GM15510 (cell line): Measurements from ENCODE around the gene ADAM19.
A peak's percentile ranks its signal among the peaks of the same experiment; 100 is the strongest.

ENCODE experiments used
- POLR2A ChIP-seq: IDR thresholded peaks from 3 replicates; pipeline ENCODE4 v1.6.1; 2011; ENCODE audit warnings: borderline replicate concordance; ENCODE audit not compliant: insufficient read length; ENCODE audit errors: extremely low read depth

Gene ADAM19, protein sequence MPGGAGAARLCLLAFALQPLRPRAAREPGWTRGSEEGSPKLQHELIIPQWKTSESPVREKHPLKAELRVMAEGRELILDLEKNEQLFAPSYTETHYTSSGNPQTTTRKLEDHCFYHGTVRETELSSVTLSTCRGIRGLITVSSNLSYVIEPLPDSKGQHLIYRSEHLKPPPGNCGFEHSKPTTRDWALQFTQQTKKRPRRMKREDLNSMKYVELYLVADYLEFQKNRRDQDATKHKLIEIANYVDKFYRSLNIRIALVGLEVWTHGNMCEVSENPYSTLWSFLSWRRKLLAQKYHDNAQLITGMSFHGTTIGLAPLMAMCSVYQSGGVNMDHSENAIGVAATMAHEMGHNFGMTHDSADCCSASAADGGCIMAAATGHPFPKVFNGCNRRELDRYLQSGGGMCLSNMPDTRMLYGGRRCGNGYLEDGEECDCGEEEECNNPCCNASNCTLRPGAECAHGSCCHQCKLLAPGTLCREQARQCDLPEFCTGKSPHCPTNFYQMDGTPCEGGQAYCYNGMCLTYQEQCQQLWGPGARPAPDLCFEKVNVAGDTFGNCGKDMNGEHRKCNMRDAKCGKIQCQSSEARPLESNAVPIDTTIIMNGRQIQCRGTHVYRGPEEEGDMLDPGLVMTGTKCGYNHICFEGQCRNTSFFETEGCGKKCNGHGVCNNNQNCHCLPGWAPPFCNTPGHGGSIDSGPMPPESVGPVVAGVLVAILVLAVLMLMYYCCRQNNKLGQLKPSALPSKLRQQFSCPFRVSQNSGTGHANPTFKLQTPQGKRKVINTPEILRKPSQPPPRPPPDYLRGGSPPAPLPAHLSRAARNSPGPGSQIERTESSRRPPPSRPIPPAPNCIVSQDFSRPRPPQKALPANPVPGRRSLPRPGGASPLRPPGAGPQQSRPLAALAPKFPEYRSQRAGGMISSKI

DNA sequence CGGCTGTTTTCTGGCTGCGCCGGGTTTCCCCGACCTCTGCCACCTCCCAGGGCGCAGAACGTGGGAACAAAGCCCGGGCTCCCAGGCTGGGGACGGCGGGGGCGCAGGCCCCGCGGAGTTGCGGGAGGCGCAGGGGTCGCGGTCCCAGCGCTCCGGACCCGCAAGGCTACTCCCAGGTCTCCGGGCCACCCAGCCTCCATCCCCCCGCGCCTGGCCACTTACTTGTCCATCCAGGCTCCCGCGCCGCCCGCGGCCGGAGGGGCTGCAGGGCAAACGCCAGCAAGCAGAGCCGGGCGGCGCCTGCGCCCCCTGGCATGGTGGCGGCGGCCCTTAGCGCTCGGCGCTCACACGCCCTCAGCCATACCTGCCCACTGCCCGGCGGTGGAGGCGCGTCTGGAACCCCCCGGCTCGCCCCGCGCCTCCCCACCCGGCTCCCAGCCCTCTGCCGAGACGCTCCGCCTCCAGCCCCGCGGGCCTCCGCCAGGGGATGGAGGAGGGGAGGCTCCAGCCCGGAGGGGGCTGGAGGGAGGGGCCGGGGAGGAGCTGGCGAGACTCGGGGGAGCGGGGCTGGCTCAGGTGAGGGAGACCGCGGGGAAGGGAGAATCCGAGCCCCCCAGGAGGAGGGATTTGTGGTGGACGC lies at the start of gene ADAM19:
ADAM19 (minus strand) TSS at position 395 of the 640 bp plus-strand sequence; CDS start at position 316, 79 bp downstream.
- peak; percentile 67 for TF ChIP-seq POLR2A

DNA sequence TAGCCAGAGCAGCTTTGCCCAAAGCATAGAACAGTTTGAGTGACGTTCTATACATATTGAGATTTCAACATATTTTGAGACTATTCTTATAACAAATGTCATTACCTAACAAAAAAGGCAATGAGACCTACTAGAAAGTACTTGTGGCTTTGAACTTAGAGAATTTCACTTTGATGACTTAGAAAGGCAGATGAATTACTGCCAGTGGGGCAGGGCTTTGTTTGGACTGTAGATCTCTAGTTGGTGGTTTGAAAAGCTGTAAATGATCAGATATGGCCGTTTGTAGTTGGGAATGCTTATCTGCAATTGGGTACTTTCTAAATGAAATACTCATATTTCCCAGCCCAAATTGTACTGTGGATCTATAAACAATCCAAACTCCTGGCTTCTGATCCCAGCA lies 48.6 kb upstream of the ADAM19 start:
- TF ChIP-seq POLR2A, result no peak

DNA sequence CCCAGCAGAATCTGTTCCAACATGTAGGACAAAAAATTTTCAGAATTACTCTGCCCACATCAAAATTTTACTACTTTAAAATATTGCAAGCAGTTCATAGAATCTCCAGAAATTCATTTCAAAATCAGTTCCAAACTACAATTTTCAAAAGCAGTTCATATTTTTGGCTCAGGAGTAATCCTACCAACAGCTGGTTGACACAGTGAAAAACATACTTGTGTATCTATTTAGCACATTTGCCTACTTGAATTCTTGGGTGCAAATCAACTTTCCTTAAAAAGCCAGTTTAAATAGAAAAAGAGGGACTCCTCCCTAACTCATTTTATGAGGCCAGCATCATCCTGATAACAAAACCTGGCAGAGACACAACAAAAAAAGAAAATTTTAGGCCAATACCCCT lies 45.2 kb upstream of the ADAM19 start:
- no peak for TF ChIP-seq POLR2A

DNA sequence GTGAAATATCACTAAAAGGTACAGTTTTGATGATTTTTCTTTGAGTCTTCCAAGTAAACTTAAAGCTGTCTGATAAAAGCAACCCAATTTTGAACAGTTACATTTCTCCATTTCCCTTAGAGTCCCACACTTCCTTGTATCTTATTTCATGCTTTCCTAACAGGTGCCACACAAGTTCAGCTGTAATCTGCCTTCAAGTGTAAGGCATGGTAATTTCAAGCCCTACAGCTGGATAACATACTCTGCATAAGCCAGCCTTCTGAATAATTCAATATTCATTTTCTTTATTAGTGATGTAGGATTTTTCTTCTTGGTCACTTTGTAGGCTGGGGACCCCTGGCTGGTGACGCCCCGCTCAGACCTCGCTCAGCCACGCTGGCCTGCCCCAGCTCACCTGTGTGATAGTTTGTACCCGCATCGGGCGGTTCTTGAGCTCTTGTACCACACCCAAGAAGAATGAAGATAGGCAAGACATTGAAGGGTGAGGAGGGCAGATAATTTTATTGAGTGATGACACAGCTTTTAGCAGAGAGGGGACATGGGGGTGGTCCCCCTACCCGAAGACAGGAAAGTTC lies 42.7 kb upstream of the ADAM19 start:
- no peak for TF ChIP-seq POLR2A

DNA sequence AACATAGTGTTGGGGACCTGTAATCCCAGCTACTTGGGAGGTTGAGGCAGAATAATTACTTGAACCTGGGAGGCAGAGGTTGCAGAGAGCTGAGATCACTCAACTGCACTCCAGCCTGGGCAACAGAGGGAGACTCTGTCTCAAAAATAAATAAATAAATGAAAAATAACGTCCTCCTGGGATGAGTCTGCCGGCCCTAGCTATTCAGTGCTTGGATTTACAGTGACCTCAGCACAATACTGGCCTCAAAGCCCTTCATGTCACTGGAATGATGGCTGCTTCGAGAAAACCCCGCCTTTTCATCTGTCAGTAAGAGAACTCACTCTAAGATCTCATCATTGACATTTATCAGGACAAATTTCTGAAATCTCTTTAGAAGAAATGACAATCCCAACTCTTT lies 41.2 kb upstream of the ADAM19 start:
- no peak for TF ChIP-seq POLR2A

DNA sequence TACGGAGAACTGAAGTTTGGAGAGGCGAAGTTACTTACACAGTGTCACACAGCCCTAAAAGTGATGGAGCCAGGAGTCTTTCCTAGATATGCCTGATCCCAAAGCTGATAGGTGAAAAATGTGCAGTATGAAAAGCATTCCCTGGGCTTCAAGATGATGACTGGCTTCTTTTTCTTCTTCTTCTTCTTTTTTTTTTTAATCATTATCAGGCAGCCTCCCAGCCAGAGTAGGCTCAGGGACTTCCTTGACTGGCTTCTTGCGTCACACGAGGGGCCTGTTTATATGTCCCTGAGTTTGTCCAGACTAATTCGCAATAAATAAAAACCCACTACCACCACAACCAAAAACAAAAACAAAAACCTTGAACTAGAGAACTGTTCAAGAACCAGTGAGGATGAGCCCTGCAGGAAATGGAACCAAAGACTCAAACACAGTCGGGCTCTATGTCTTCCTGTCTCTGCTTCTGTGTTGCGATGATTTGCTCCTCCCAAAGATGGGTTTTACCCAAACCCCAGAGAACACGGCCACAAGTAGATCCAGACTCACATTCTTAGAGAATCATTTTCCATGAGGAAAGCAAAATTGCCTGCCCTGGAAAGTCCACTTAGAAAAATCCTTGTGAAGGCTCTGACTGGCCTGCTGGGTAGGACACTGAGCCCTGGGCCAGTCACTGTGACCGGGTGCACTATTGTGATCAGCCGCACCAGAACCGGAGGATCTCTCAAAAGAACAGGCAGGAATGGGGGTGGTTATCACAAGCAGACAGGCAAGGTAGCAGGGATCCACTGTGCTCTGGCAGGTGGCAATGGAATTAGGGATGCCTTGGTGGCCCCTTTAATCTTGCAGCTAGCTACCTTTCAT lies 38.0 kb upstream of the ADAM19 start:
- no peak for TF ChIP-seq POLR2A

DNA sequence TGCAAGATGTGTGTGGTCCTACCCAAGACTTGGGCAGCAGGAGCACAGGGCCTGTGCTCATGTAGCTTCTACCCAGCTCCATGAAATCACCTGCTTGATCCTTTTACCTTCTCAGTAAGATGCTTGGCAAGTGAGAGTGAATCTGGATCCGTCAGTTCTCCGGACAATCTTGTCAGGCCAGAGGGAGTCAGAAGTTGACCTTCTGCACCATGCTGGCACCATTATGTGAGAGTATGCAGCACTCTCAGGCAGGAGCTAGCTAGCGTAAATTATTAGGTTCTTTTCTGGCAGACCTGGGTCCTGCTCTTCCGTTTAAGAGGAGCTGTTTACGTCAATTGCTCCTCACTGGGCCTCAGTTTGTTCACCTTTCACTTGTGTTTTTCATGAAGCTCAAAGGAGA lies 37.0 kb upstream of the ADAM19 start:
- no peak for TF ChIP-seq POLR2A

DNA sequence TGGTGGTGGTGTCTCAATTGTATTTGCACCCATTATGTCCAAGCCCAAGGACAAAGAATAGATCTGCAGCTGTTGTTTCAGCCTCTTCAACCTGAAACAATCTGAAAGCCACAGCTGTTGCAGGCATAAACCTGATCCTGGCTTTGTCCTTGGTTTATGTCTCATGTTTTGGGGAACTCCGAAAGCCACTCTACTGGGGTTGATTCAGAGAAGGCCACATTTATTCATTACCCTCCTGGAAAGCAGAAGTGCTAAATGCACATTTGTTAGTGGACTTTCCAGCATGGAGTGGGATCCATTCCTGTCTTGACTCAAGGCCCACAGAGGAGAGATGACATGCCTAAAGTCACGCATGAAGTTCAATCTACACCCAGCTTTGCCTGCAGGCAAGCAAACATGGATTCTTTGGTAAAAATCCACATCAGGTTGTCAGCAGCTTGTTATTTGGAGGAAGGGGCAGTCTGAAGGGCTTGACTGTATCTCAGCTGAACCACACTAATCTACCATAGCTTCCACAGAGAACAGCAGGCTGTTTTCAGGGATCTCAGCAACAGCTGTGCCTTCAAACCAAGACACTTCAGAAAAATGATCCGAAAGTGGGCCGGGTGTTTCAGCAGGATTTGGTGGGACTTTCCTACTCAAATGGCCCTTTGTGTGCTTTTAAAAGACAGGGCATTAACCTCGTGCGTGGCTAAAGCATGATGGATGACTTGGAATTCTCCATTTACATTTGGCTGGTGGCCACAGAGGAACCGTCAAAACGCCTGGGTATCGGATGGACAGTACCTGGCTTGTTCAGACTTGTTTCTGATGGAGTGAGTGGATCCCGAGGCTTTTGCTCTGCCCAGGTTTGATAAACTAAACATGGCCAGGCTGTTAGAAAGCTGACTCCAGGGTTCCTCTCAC lies 36.2 kb upstream of the ADAM19 start:
- no peak for TF ChIP-seq POLR2A

DNA sequence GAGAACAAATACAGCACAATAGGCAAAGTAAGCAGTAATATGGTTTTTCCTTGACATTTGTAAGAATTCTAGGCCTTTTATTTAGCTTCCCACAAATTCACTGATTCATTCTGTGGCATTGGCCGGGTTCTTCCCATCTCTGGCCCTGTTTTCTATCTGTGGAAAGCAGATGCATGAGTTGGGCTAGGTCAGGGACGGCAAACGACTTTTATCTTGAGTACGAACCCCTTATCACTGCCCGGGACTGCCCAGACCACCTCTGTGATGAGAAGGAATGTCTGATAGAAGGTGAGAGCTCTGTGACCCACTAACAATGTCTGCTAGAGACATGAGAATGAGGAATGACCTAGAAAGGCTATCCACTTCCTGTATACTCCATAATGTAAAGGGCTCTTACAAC lies 35.4 kb upstream of the ADAM19 start:
- TF ChIP-seq POLR2A, result no peak

DNA sequence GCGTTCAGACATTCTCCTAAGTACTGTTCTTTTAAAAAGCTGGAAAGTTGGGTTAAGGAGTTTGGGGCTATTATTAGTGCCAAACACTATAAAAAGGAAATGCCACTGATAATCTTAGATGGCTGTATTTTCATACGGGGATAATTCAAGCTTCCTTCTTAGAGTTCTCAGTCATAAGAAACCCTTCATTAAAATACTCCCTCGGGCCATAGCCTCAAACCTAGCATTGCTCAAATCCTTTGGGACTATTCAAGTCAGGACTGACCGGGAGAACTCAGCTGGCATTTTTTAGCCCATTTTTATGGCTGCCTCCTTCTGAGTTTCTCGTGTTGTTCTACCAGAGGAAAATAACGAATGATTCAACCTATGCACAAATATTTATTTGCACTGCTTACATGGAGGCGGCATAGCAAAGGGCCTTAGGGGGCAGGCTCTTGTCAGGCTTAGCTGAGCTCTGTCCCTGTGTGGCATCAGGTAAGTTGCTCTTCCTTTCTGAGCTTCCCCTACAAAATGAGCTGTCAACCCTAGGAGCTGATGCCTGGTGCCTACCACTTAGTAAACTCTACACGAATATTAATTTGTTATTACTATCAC lies 33.5 kb upstream of the ADAM19 start:
- TF ChIP-seq POLR2A, result no peak

DNA sequence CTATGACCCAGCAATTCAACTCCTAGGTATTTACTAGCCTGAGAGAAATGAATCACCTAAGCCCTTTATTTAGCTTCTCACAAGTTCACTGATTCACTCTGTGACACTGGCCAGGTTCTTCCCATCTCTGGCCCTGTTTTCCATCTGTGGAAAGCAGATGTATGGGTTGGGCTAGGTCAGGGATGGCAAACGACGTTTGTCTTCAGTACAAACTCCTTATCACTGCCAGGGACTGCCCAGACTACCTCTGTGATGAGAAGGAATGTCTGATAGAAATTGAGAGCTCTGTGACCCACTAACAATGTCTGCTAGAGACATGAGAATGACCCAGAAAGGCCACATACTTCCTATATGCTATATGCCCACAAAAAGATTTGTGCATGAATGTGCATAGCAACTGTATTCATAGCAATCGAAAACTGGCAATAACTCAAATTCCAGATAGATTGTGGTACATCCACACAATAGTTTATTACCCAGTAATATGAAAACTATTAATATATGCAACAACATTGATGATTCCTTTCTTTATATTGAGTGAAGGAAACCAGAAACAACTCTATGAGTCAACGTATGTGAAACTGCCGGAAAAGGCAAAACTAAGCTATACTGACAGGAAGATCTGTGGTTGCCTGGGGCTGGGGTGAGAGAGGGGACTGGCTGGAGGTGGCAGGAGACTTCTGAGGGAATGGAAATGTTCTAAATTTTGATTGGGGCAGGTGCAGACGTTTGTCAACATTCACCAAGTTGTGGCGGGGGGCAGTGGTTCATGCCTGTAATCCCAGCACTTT lies 32.0 kb upstream of the ADAM19 start:
- TF ChIP-seq POLR2A, result no peak

DNA sequence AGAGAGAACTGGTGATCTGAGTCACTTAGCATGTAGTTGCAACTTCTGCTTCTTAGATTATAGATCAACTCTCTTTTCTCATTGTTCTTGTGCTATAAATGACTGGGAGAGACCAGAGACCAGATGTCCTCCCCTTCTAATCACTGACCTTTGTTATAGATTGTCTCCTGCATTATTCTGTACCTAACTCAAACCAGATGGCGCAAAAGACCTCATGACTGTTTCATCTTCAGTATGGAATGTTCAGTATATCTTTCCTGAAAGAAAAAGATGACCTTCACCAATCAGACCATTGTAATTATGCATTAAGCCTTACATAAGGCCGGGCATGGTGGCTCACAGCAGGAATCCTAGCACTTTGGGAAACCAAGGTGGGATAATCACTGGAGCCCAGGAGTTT lies 30.5 kb upstream of the ADAM19 start:
- TF ChIP-seq POLR2A, result no peak
